K562 (cell line): ENCODE results near the gene EGLN1. TPM values are rescaled to one million over a fixed set of nuclear protein-coding genes. Genes with fewer than 3 reads are reported as not detected.

ENCODE experiments used
- ATAC-seq: fragments of 200-7000 bp; cut with Tn5 transposase; 3 replicates; pipeline ENCODE4 v1.9.1; 2020; ENCODE audit warnings: moderate library complexity
- BruUV-seq: library from RNA; stranded (reverse); fragments of 400-500 nt; replicated peaks from 2 replicates; lab custom pipeline; 2021; lab: Mats Ljungman, UMichigan
- CTCF ChIA-PET: fragments of 300-600 bp; formaldehyde crosslinking; extraction: SDS; loops from one replicate; lab custom pipeline; 2021; ENCODE audit warnings: low intra/inter-chr PET ratio; lab: Yijun Ruan, JAX
- POLR2A ChIA-PET: fragments of 300-600, 350-650 bp; sonication (Branson Sonifier 250); formaldehyde crosslinking; extraction: SDS; loops from one replicate; lab custom pipeline; 2021; ENCODE audit warnings: antibody characterized with exemption, inconsistent platforms; lab: Yijun Ruan, JAX
- DNase-seq, 4 experiments: peaks; one replicate each; pipeline versions ENCODE4 v3.0.0 to v3.0.0-alpha.2; 2011 to 2018; ENCODE audit warnings: low spot score in 3 of 4, mixed read lengths in 3 of 4; ENCODE audit errors: extremely low read depth in 1 of 4
- FAIRE-seq: peaks from 2 replicates; lab custom pipeline; 2011; peaks lifted over from hg19 to GRCh38; lab: Jason Lieb, UNC
- H2AFZ ChIP-seq: 2 replicates; pipeline ENCODE4 v1.6.0; 2011; ENCODE audit warnings: low read depth, low read length, control low read depth, inconsistent platforms
- H3K27ac ChIP-seq: fragments of 200-600 bp; 3 replicates; pipeline ENCODE4 v1.8.0; 2011; ENCODE audit warnings: low read depth, mild to moderate bottlenecking, control low read depth, inconsistent platforms, low read length, moderate library complexity, mixed read lengths; ENCODE audit errors: extremely low read depth
- H3K27me3 ChIP-seq, 2 experiments: fragments of 300-600 bp in 1 of 2; 2 replicates in 1 of 2; 3 replicates in 1 of 2; pipeline versions ENCODE4 v1.6.0 to v1.8.0; 2011; ENCODE audit warnings: inconsistent platforms in 2 of 2, low read length in 2 of 2, mild to moderate bottlenecking in 1 of 2, mixed read lengths in 1 of 2, moderate library complexity in 1 of 2; ENCODE audit not compliant: control insufficient read depth in 2 of 2, insufficient read depth in 2 of 2
- H3K36me3 ChIP-seq: fragments of 300-600 bp; 3 replicates; pipeline ENCODE4 v1.8.0; 2011; ENCODE audit warnings: mild to moderate bottlenecking, low read length, inconsistent platforms; ENCODE audit not compliant: control insufficient read depth, insufficient read depth
- H3K4me1 ChIP-seq, 2 experiments: fragments of 200-600 bp in 1 of 2; replicated peaks in 1 of 2; 2 replicates in 1 of 2; 3 replicates in 1 of 2; pipeline versions ENCODE4 v1.5.1 to v1.8.0; 2011; ENCODE audit warnings: inconsistent platforms in 2 of 2, low read length in 2 of 2, mild to moderate bottlenecking in 1 of 2, mixed read lengths in 1 of 2, moderate library complexity in 1 of 2; ENCODE audit not compliant: control insufficient read depth in 2 of 2, insufficient read depth in 2 of 2
- H3K4me2 ChIP-seq: 2 replicates; pipeline ENCODE4 v1.6.1; 2011; ENCODE audit warnings: low read length, control low read depth, inconsistent platforms, mixed read lengths; ENCODE audit not compliant: insufficient read depth
- H3K4me3 ChIP-seq: fragments of 200-600 bp; sonication (generic), shearing (Covaris generic); 2 replicates; pipeline ENCODE4 v1.5.1; 2016; ENCODE audit warnings: control low read depth, inconsistent platforms
- H3K79me2 ChIP-seq: fragments of 200-600 bp; 3 replicates; pipeline ENCODE4 v1.8.0; 2011; ENCODE audit warnings: low read length, inconsistent platforms; ENCODE audit not compliant: control insufficient read depth, insufficient read depth
- H3K9ac ChIP-seq, 2 experiments: 2 replicates each; pipeline versions ENCODE4 v1.6.0 to v1.6.1; 2011; ENCODE audit warnings: low read depth in 2 of 2, low read length in 2 of 2, control low read depth in 1 of 2, inconsistent platforms in 1 of 2, mild to moderate bottlenecking in 1 of 2, mixed read lengths in 1 of 2; ENCODE audit not compliant: insufficient read depth in 1 of 2
- H3K9me1 ChIP-seq: one replicate; pipeline ENCODE4 v1.6.0; 2011; ENCODE audit warnings: inconsistent platforms, mild to moderate bottlenecking, low read length, moderate library complexity; ENCODE audit not compliant: control insufficient read depth, insufficient read depth
- H3K9me3 ChIP-seq: replicated peaks from 2 replicates; pipeline ENCODE4 v1.5.1; 2011; ENCODE audit warnings: low read depth, low read length, inconsistent platforms; ENCODE audit not compliant: control insufficient read depth, insufficient read depth
- H4K20me1 ChIP-seq: replicated peaks from 2 replicates; pipeline ENCODE4 v1.6.1; 2011; ENCODE audit warnings: low read length, inconsistent platforms, mixed read lengths; ENCODE audit not compliant: control insufficient read depth, insufficient read depth
- CBFA2T3 ChIP-seq: fragments of 450-650 bp; IDR thresholded peaks from 2 replicates; pipeline ENCODE4 v1.6.1; 2017
- FOSL1 ChIP-seq: fragments of 200-800 bp; sonication (Bioruptor generic); conservative IDR thresholded peaks from 2 replicates; pipeline ENCODE4 v1.6.1; 2016; ENCODE audit warnings: missing genetic modification characterization, missing compliant biosample characterization
- GTF2A2 ChIP-seq: IDR thresholded peaks from 2 replicates; pipeline ENCODE4 v1.6.1; 2016; ENCODE audit warnings: mild to moderate bottlenecking, missing genetic modification characterization, missing compliant biosample characterization
- JUN ChIP-seq, 2 experiments: sonication (generic) in 1 of 2; formaldehyde crosslinking in 1 of 2; IDR thresholded peaks; 2 replicates each; pipeline versions ENCODE4 v1.6.1 to v1.8.0; 2012 to 2022; ENCODE audit warnings: borderline replicate concordance in 2 of 2, mild to moderate bottlenecking in 2 of 2, improper control_type of control experiment in 1 of 2, low read depth in 1 of 2, low read length in 1 of 2, missing genetic modification reagents in 1 of 2
- KDM1A ChIP-seq, 2 experiments: fragments of 450-650 bp; IDR thresholded peaks; 2 replicates each; pipeline ENCODE4 v1.6.1; 2016; ENCODE audit warnings: mild to moderate bottlenecking in 2 of 2
- RFX1 ChIP-seq: fragments of 450-650 bp; IDR thresholded peaks from 2 replicates; pipeline ENCODE4 v1.6.1; 2016; ENCODE audit warnings: mild to moderate bottlenecking, moderate library complexity
- SMARCE1 ChIP-seq: fragments of 450-650 bp; IDR thresholded peaks from 2 replicates; pipeline ENCODE4 v1.7.1; 2016; ENCODE audit warnings: mild to moderate bottlenecking
- WGBS: fragments of 100-300 bp; shearing (Covaris generic); methylation state at CpG from one replicate; pipeline ENCODE4 v1.1.6; 2016; ENCODE audit warnings: low coverage, mixed read lengths; ENCODE audit not compliant: insufficient coverage; ENCODE audit errors: missing lambda C conversion rate; 5-methylcytosine and 5-hydroxymethylcytosine counted together
- in situ Hi-C: fragments of 300-500 bp; cut with MboI; formaldehyde crosslinking; loops from 4 replicates; pipeline ENCODE4 v1.15.0; 2018; ENCODE audit warnings: inconsistent platforms, mixed read lengths
- intact Hi-C: fragments of 100-400 bp; cut with micrococcal nuclease; formaldehyde crosslinking; loops from 2 replicates; pipeline ENCODE4 v1.14.2; 2022
- polyA plus RNA-seq, 8 experiments: library from polyadenylated mRNA; depleted of rRNA in 4 of 8; stranded (reverse) in 5 of 8; unstranded in 3 of 8; fragments of >200 nt; fragmentation: Nextera tagmentation in 2 of 8; fragmentation: Illumina TruSeq in 1 of 8; extraction: Ambion mirVana in 2 of 8; extraction: Trizol in 1 of 8; gene quantifications; 2 replicates each; pipeline versions ENCODE4 v1.2.1 to v1.2.3, GENCODE V29; 2011 to 2014; ENCODE audit warnings: inconsistent platforms in 1 of 8, missing spikeins in 1 of 8
- total RNA-seq, 7 experiments: library from RNA; depleted of rRNA in 6 of 7; stranded (reverse); fragments of >200 nt in 6 of 7; fragmentation: Illumina TruSeq in 2 of 7; extraction: Trizol in 2 of 7; gene quantifications; 2 replicates each; pipeline versions ENCODE4 v1.2.1 to v1.2.3, GENCODE V29; 2011 to 2021; ENCODE audit warnings: low replicate concordance in 1 of 7

EGLN1 gene
- total and polyA plus RNA-seq, 9 of the 15 experiments (the other 6 are each of a cell fraction or from before 2014, with no cell fraction given) = 5.2 to 54.3 (median 24.6) TPM

GRCh38 chr1:231407547-231408396 lies 14.3 kb downstream of the EGLN1 start:
- Histone ChIP-seq H4K20me1 (peaks cover 20% of the 10 kb centered on the region), H3K9me1 (no peaks in the 10 kb centered on the region), H3K27ac (no peak overlapping the region), H3K9me3 (no peaks in the 10 kb centered on the region), H3K9ac (no peak overlapping the region; a peak in 1 of 4 replicates), H3K4me3 (no peak overlapping the region), H3K27me3 (no peaks in the 10 kb centered on the region), H3K36me3 (peaks cover 52% of the 10 kb centered on the region), H3K79me2 (peaks cover 92% of the 10 kb centered on the region), H3K4me2 (no peak overlapping the region), H3K4me1 (no peaks in the 10 kb centered on the region; a peak in 2 of 5 replicates), H2AFZ (no peak overlapping the region)
- CTCF ChIA-PET = no interaction called here
- no peak for DNase-seq
- peak; percentile 53 for ATAC-seq
- POLR2A ChIA-PET = interaction anchor here (1.1 to 1.6 kb wide), 4 partner anchors 9 to 13 kb away, joined by 3 to 4 read pairs (median 4); no protein-coding TSS in a partner anchor
- BruUV-seq = no TSS peak
- intact Hi-C loops = loop anchor here (1.0 kb wide), 1 partner anchor 11 kb away; no protein-coding TSS in a partner anchor
- in situ Hi-C loops = no loop called here
- 31% methylated on average over 6 of the region's 6 CpGs for WGBS
- TF ChIP-seq FOSL1 (tag) = peak; percentile 29; the same call in 1 of the 2 replicates
- no peak for TF ChIP-seq RFX1
- no peak for FAIRE-seq

- peaks cover 20% of the 10 kb centered on the region for H4K20me1 ChIP-seq
- H3K9ac ChIP-seq = no peak overlapping the region
- H3K4me3 ChIP-seq = no peak overlapping the region
- peaks cover 47% of the 10 kb centered on the region for H3K36me3 ChIP-seq
- H3K9me3 ChIP-seq = no peaks in the 10 kb centered on the region
- POLR2A ChIA-PET = interaction anchor here (1.4 kb wide), 1 partner anchor 9 kb away, joined by 3 read pairs; no protein-coding TSS in a partner anchor
- CTCF ChIA-PET = no interaction called here
- TF ChIP-seq GTF2A2 (tag) (no peak), KDM1A (IDR thresholded peaks at IDR 0.05) (peak; percentile 56 to 62; a peak in 2 of 4 replicates), SMARCE1 (no peak), JUN (IDR thresholded peaks at IDR 0.05; ENCODE audit: borderline replicate concordance, low read depth, low read length) (no peak), JUN (CRISPR knock-in tag; IDR thresholded peaks at IDR 0.05; ENCODE audit: borderline replicate concordance) (no peak), CBFA2T3 (peak; percentile 34; the same call in 1 of the 2 replicates)
- no peaks in the 10 kb centered on the region for H3K4me1 ChIP-seq
- no peaks in the 10 kb centered on the region for H3K27me3 ChIP-seq
- H3K79me2 ChIP-seq = peaks cover 89% of the 10 kb centered on the region
- ATAC-seq (no peak), FAIRE-seq (no peak), DNase-seq (no peak)
- BruUV-seq = no TSS peak
- no peak overlapping the region for H2AFZ ChIP-seq
- WGBS = 60% methylated on average over 3 of the region's 3 CpGs
- H3K4me2 ChIP-seq = no peak overlapping the region
- H3K27ac ChIP-seq = no peak overlapping the region
- in situ Hi-C loops = no loop called here
- intact Hi-C loops = no loop called here
- H3K9me1 ChIP-seq = no peaks in the 10 kb centered on the region
Observed at GRCh38 chr1:231407049-231407448, 15.0 kb downstream of the EGLN1 start.
